AG09309 (cell line): Measurements from ENCODE around the gene JAML.

ENCODE experiments used
- DNase-seq: peaks from one replicate; pipeline ENCODE4 v3.0.0-alpha.2; 2010; ENCODE audit warnings: low read depth
- H3K4me3 ChIP-seq: 2 replicates; pipeline ENCODE4 v1.5.1; 2011; ENCODE audit warnings: mild to moderate bottlenecking, low read depth, low read length, moderate library complexity; ENCODE audit not compliant: control insufficient read depth
- CTCF ChIP-seq: IDR thresholded peaks from 2 replicates; pipeline ENCODE4 v1.5.1; 2011; ENCODE audit warnings: mild to moderate bottlenecking, low read depth, low read length, inconsistent platforms; ENCODE audit not compliant: insufficient read depth, control insufficient read depth; ENCODE audit errors: missing control alignments

Gene JAML

GRCh38 chr11:118170231-118170630 is 54.6 kb downstream of the JAML start:
- TF ChIP-seq CTCF: no peak

DNA sequence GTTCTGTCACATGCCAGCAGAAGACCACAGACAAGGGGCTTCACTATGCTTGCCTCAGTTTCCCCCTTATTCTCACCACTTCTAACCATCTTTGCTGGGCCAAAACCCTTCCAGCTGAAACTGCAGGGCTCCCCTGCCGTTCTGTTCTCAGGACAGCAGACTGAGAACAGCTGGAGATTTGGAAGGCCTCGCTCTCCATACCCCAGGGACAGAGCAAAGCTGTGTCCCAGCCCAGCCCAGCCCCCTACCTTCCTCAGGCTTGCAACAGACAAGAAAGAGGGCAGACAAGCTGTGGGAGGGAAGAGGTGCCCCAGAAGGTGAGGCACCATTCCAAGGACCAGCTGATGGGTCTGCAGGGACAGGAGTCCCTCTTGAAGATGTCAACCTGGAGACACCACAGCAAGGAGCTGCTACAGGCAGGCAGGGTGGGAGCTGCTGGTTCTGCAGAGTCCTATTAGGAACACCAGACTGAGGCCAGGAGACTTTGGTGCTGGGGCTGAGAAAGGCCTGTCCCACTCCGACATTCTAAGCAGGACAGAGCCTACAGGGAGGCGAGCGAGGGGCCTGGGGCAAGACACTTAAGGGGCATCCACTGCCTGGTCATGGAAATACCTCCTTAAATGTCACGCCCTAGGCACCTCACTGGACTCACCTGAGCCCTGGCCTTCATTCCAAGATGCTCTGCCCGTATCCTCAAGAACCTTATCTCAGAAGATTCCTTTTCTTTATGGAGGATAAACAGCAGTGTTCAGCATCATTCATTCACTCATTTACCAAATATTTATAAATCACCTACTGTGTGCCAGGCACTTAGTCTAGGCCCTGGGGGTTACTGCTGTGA is 55.3 kb downstream of the JAML start:
- H3K4me3 ChIP-seq: no peak overlapping the region
- no peak for TF ChIP-seq CTCF
- DNase-seq: no peak

More at GRCh38 chr11:118170231-118170630, 54.6 kb downstream of the JAML start:
- no peak for DNase-seq
- H3K4me3 ChIP-seq: no peak overlapping the region

GRCh38 chr11:118168751-118169150 is 56.1 kb downstream of the JAML start:
- no peak for TF ChIP-seq CTCF
- DNase-seq: no peak
- no peak overlapping the region for H3K4me3 ChIP-seq

GRCh38 chr11:118168316-118168715 is 56.5 kb downstream of the JAML start:
- DNase-seq: no peak
- H3K4me3 ChIP-seq: no peak overlapping the region
- no peak for TF ChIP-seq CTCF

DNA sequence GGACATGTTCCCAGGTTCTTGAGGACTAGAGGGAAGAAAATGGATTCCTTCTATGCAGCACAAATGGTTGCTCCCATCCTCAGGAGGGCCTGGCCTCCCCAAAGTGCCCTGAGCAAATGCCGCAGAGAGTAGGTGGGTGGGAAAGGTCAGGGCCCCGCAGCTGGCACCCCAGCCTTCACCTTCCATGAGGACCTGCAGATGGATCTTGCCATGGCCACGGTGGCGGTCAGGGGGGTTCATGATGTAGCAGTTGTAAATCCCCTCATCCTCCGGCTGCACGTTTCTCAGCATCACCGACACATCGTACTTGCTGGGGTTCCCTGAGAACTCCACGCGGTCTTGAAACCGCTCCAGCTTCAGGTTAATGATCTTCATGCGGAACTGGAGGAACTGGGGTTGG is 56.9 kb downstream of the JAML start:
- no peak for TF ChIP-seq CTCF
- DNase-seq: no peak
- no peak overlapping the region for H3K4me3 ChIP-seq

DNA sequence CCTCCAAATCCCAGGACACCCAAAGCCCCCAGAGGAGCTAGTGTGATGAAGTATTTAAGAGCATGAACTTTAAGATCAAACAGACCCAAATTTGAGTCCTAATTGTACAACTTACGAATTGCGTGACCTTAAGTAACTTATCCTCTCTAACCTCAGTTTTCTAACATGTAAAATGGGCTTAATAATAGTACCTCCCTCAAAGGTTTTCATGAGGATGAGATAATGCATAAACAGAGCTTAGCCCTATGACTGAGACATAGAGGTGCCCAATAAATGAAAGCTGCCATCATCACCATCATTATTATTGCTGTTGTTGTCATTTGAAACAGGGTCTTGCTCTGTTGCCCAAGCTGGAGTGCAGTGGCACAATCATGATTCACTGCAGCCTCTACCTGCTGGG is 57.6 kb downstream of the JAML start:
- no peak for DNase-seq
- TF ChIP-seq CTCF: no peak
- no peak overlapping the region for H3K4me3 ChIP-seq
